ENCODE data around the gene A1BG. TPM values are rescaled to one million over a fixed set of nuclear protein-coding genes. Genes with fewer than 3 reads are reported as not detected.

Gene A1BG
- total and polyA plus RNA-seq, 2 of the 13 experiments (the other 11 are each of a cell fraction or from before 2014, with no cell fraction given) = 14.7 to 41.4 TPM

DNA sequence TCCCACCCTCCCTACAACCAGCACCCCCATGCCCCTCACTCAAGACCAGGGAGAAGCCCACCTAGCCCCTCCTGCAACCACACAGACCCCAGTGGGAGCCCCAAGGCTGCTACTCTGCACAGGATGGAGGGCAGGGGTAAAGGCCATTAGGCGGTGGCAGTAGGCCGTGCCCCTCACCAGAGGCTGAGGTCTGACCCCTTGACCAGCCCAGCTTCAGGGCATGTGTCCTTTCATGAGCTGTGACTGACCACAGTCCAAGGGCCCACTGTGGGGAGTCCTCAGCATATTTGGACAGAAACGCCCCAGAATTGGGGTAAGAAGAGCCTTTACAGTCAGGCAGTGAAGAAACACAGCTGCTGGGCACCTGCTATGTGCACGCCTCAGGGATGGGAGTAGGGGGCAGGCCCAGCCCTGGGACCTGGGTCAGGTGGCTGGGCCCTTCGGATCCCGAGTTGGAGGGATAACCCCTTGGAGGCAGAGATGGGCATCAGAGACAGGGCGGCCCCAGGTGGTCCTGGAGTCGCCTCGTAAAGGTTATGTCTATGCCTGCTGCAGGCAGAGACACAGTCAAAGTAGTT lies 32.1 kb upstream of the A1BG start (continued):
- TF ChIP-seq NONO (IDR thresholded peaks at IDR 0.05) (no peak), NONO (CRISPR knock-in tag; conservative IDR thresholded peaks at IDR 0.05) (0 out of 2 replicates have a peak, but pooled peaks have one; percentile 29), AKAP8 (CRISPR knock-in tag; IDR thresholded peaks at IDR 0.05) (no peak), MLLT10 (CRISPR knock-in tag; IDR thresholded peaks at IDR 0.05) (no peak), DNMT1 (CRISPR knock-in tag; IDR thresholded peaks at IDR 0.05) (no peak), ZNF326 (CRISPR knock-in tag; IDR thresholded peaks at IDR 0.05; ENCODE audit: borderline replicate concordance) (no peak), MBNL3 (CRISPR knock-in tag; conservative IDR thresholded peaks at IDR 0.05) (no peak), ZNF687 (CRISPR knock-in tag; IDR thresholded peaks at IDR 0.05) (peak; percentile 11; the same call in 1 of the 2 replicates), BRD4 (CRISPR knock-in tag; IDR thresholded peaks at IDR 0.05) (no peak), ZSCAN9 (CRISPR knock-in tag; IDR thresholded peaks at IDR 0.05; ENCODE audit: borderline replicate concordance) (no peak), ZMAT5 (CRISPR knock-in tag; IDR thresholded peaks at IDR 0.05; ENCODE audit: borderline replicate concordance, low read depth) (no peak), KDM5B (CRISPR knock-in tag; IDR thresholded peaks at IDR 0.05; ENCODE audit: borderline replicate concordance) (no peak), SP4 (CRISPR knock-in tag; IDR thresholded peaks at IDR 0.05) (no peak), PAX8 (CRISPR knock-in tag; IDR thresholded peaks at IDR 0.05; ENCODE audit: borderline replicate concordance) (no peak), KDM1A (CRISPR knock-in tag; IDR thresholded peaks at IDR 0.05) (no peak), POLR2AphosphoS5 (IDR thresholded peaks at IDR 0.05; ENCODE audit: low read depth, low read length) (0 out of 2 replicates have a peak, but pooled peaks have one; percentile 20), ZBTB2 (CRISPR knock-in tag; IDR thresholded peaks at IDR 0.05; ENCODE audit: low read depth) (0 out of 2 replicates have a peak, but pooled peaks have one; percentile 7)
- TF ChIP-seq, protein P1, sequence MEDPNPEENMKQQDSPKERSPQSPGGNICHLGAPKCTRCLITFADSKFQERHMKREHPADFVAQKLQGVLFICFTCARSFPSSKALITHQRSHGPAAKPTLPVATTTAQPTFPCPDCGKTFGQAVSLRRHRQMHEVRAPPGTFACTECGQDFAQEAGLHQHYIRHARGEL (CRISPR knock-in tag; IDR thresholded peaks at IDR 0.05) = peak; percentile 53; the same call in 1 of the 2 replicates
- TF ChIP-seq, protein P2, sequence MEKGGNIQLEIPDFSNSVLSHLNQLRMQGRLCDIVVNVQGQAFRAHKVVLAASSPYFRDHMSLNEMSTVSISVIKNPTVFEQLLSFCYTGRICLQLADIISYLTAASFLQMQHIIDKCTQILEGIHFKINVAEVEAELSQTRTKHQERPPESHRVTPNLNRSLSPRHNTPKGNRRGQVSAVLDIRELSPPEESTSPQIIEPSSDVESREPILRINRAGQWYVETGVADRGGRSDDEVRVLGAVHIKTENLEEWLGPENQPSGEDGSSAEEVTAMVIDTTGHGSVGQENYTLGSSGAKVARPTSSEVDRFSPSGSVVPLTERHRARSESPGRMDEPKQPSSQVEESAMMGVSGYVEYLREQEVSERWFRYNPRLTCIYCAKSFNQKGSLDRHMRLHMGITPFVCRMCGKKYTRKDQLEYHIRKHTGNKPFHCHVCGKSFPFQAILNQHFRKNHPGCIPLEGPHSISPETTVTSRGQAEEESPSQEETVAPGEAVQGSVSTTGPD (CRISPR knock-in tag; IDR thresholded peaks at IDR 0.05) = 0 out of 2 replicates have a peak, but pooled peaks have one; percentile 23
